Activated T-cell treated with anti-CD3 and anti-CD28 coated beads, Interleukin-2, amount 50 U/mL, for 72 hours (primary cell): ENCODE results near the gene OSER1. TPM values are rescaled to one million over a fixed set of nuclear protein-coding genes. Genes with fewer than 3 reads are reported as not detected.

Experiments used
- ATAC-seq, 2 donors: fragments of 150-1000 bp; cut with Tn5 transposase; replicated peaks in 1 of 2; 2 replicates each; pipeline ENCODE4 v1.10.0; 2021; ENCODE audit warnings: moderate library complexity in 2 of 2, mild to moderate bottlenecking in 1 of 2
- DNase-seq, 2 donors: peaks; one replicate each; pipeline ENCODE4 v3.0.0; 2021 to 2022; ENCODE audit warnings: mixed read lengths in 1 of 2
- H3K27ac Mint-ChIP-seq: one replicate; pipeline ENCODE4 v1.8.0; 2022; ENCODE audit warnings: mild to moderate bottlenecking, moderate library complexity, mixed read lengths
- H3K27me3 Mint-ChIP-seq: one replicate; pipeline ENCODE4 v1.8.0; 2022; ENCODE audit warnings: low read depth, mixed read lengths
- H3K36me3 Mint-ChIP-seq, 2 donors: one replicate each; pipeline ENCODE4 v1.8.0; 2022; ENCODE audit warnings: mixed read lengths in 2 of 2, mild to moderate bottlenecking in 1 of 2; ENCODE audit not compliant: insufficient read depth in 2 of 2
- H3K4me1 Mint-ChIP-seq: one replicate; pipeline ENCODE4 v1.8.0; 2022; ENCODE audit warnings: low read depth, mixed read lengths
- H3K4me3 Mint-ChIP-seq, 2 donors: one replicate each; pipeline ENCODE4 v1.8.0; 2022; ENCODE audit warnings: mild to moderate bottlenecking in 2 of 2, mixed read lengths in 2 of 2, moderate library complexity in 2 of 2
- H3K9me3 Mint-ChIP-seq, 2 donors: one replicate each; pipeline ENCODE4 v1.8.0; 2022; ENCODE audit warnings: mixed read lengths in 2 of 2
- total RNA-seq, 2 donors: library from RNA; stranded (reverse); gene quantifications; one replicate each; pipeline ENCODE4 v1.2.3, GENCODE V29; 2022

The OSER1 gene
- total RNA-seq, 2 donors from 2014 or later, result 47.1 to 47.5 TPM

DNA sequence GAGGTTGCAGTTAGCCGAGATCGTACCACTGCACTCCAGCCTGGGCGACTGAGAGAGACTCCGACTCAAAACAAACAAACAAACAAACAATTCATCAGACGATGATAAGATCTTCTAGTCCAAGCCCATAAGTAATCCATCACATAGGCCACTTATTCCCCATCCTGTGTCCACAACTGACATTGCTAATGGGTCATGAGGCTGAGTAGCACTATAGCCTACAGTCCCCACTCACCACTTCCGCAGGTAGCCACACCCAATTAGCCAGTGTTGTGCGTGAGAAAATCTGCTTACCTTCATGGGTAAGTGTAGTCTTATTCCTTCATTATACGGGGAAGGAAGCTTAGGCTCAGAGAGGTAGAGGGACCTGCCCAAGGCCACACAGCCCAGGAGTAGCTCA, 36.7 kb downstream of the OSER1 start:
- Mint-ChIP-seq H3K4me3 (no peak overlapping the region), H3K27ac (no peak overlapping the region), H3K4me1 (no peaks in the 10 kb centered on the region), H3K27me3 (peaks cover 29% of the 10 kb centered on the region), H3K36me3 (no peaks in the 10 kb centered on the region), H3K9me3 (no peaks in the 10 kb centered on the region)
- ATAC-seq (no peak), DNase-seq (no peak)

DNA sequence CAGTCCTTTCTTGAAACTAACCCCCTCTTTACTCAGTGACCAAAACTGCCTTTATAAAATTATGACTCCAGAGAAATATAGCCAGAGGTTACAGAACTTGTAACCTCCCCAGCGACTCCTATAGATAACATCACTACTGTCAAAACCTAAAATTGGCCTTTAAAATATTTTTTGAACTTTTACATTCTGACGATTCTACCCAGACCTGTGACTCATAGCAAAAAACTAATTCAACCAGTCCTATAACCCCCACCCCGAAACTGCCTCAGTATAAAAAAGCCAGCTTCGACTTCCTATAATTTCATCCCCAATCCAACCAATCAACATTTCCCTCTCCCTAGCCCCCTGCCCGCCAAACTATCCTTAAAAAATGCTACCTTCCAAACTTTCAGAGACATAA, 37.5 kb downstream of the OSER1 start:
- peaks cover 29% of the 10 kb centered on the region for H3K27me3 Mint-ChIP-seq
- no peak overlapping the region for H3K4me3 Mint-ChIP-seq
- no peaks in the 10 kb centered on the region for H3K4me1 Mint-ChIP-seq
- DNase-seq, result no peak
- no peak overlapping the region for H3K27ac Mint-ChIP-seq
- ATAC-seq, result no peak
- no peaks in the 10 kb centered on the region for H3K9me3 Mint-ChIP-seq
- H3K36me3 Mint-ChIP-seq, result no peaks in the 10 kb centered on the region

DNA sequence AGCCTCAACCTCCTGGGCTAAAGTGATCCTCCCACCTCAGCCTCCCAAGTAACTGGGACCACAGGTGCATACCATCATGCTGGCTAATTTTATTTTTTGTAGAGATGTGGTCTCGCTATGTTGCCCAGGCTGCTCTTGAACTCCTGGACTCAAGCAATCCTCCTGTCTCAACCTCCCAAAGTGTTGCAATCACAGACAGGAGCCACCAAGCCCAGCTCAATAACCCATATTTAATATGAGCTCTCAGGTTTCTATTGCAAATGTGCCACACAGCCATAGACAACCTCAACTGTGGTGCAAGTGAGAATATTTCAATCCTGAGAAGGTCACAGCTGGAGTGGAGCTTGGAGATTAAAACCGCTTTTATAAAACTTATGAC, 38.0 kb downstream of the OSER1 start:
- ATAC-seq, result no peak
- no peak overlapping the region for H3K27ac Mint-ChIP-seq
- peaks cover 29% of the 10 kb centered on the region for H3K27me3 Mint-ChIP-seq
- no peak overlapping the region for H3K4me3 Mint-ChIP-seq
- H3K36me3 Mint-ChIP-seq, result no peaks in the 10 kb centered on the region
- no peaks in the 10 kb centered on the region for H3K9me3 Mint-ChIP-seq
- no peaks in the 10 kb centered on the region for H3K4me1 Mint-ChIP-seq
- no peak for DNase-seq

DNA sequence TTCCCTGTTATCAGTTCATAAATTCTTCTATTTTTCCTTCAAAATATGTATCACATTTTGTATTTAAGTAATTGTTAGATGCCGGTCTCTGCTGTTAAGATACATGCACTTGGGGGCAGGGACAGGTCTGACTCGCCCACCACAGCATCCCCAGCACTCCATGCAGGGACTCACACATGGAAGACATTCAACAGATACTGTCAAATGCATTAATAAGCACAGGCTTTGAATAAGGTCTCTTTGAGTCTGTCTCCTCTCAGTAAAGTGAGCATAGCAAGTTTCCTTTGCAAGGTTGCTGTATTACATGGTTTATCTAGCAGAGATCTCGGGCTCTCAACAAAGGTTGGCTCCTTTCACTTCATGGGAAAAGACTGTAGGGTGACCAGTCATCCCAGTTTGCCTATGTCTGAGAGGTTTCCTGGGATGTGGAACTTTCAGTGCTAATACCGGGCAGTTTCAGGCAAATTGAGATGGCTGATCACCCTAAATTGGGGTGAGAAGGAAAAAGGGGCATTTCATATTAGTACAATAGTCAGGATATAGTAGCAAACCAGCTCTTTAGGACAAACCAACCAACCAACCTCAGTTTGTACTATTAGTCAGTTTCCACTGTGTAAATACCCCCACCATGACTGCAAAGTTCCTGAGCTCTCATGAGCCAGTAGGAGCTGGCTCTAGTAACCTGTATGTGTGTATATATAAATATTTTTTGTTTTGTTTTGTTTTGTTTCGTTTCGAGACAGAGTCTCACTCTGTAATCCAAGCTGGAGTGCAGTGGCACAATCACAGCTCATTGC, 38.6 kb downstream of the OSER1 start:
- DNase-seq, result no peak
- Mint-ChIP-seq H3K9me3 (no peaks in the 10 kb centered on the region), H3K4me1 (no peaks in the 10 kb centered on the region), H3K36me3 (no peaks in the 10 kb centered on the region), H3K4me3 (no peak overlapping the region), H3K27me3 (peaks cover 29% of the 10 kb centered on the region), H3K27ac (no peak overlapping the region)
- ATAC-seq, result no peak

DNA sequence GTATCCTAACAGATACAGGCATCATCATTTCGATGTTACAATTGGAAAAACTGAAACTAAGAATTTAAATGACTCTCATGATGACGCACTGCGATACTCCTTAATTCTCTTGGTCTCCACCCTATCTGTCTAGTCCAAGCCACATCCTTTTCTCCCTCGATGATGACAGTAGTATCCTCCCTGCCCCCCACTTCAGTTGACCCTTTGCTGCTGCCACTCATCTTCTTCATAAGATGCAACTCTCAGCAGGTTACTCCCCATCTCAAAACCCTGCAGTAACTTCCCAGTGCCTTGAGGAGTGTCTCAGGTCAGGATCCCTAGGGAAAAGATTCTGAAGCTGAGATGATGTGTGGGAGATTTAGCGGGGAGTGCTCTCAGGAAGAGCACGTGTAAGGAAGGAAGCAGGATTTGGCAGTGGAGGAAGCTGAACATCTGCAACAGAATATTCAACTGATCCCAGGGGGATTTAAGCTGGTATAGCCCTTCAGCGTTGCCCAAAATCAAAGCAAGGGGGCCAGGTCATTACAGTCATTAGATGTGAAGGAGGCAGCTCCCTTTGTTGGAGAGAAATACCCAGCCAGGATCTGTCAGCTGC, 39.7 kb downstream of the OSER1 start:
- no peaks in the 10 kb centered on the region for H3K9me3 Mint-ChIP-seq
- peaks cover 25% of the 10 kb centered on the region for H3K27me3 Mint-ChIP-seq
- H3K27ac Mint-ChIP-seq, result no peak overlapping the region
- no peak for ATAC-seq
- no peak for DNase-seq
- H3K36me3 Mint-ChIP-seq, result no peaks in the 10 kb centered on the region
- no peak overlapping the region for H3K4me3 Mint-ChIP-seq
- no peaks in the 10 kb centered on the region for H3K4me1 Mint-ChIP-seq

DNA sequence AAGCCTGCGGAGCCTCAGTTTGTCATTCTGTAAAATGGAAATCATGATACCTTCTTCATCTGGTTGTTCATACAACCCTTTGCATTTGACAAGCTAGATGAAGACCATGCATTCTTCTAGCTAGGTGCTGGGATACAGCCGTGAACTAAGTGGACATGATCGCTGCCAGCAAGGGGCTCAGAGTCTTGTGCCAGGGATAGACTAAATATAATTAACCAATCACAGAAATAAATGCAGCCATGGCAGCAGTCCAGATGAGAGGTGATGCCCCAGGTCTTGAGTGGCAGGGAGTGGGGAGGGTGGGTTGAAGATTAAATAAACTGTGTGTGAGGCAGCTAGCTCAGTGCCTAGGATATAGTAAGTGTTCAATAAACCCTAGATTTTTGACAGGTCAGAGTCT, 42.8 kb downstream of the OSER1 start:
- peaks cover 47% of the 10 kb centered on the region for H3K27me3 Mint-ChIP-seq

DNA sequence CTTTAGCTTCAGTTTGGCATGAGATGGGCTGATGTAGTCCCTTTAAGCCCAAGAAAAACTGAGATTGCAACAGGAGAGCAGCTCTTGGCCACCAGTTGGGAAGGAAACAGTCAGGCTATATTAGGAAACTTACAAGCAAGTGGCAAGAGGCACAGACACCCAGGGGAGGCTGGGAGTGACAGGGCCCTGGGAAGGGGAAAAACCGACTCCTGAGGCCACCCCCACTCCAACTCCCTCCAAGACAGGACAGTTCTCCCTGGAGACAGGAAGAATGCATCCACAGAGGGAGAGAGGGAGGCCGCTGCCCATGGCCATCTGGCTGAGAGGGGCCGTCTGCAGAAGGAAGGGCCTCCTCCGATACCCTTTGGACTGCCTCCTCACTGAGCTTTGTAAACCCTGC, 44.1 kb downstream of the OSER1 start:
- ATAC-seq (no peak), DNase-seq (no peak)
- H3K36me3 Mint-ChIP-seq, result no peaks in the 10 kb centered on the region
- no peak overlapping the region for H3K4me3 Mint-ChIP-seq
- no peaks in the 10 kb centered on the region for H3K4me1 Mint-ChIP-seq
- no peak overlapping the region for H3K27ac Mint-ChIP-seq
- H3K9me3 Mint-ChIP-seq, result peaks cover 0 to 2% of the 10 kb centered on the region in 2 donors
- H3K27me3 Mint-ChIP-seq, result peaks cover 47% of the 10 kb centered on the region

More for the DNA sequence above, 42.8 kb downstream of the OSER1 start:
- H3K36me3 Mint-ChIP-seq, result no peaks in the 10 kb centered on the region
- no peaks in the 10 kb centered on the region for H3K4me1 Mint-ChIP-seq
- H3K27ac Mint-ChIP-seq, result no peak overlapping the region
- no peak for DNase-seq
- H3K4me3 Mint-ChIP-seq, result no peak overlapping the region
- ATAC-seq, result no peak
- peaks cover 0 to 2% of the 10 kb centered on the region in 2 donors for H3K9me3 Mint-ChIP-seq

DNA sequence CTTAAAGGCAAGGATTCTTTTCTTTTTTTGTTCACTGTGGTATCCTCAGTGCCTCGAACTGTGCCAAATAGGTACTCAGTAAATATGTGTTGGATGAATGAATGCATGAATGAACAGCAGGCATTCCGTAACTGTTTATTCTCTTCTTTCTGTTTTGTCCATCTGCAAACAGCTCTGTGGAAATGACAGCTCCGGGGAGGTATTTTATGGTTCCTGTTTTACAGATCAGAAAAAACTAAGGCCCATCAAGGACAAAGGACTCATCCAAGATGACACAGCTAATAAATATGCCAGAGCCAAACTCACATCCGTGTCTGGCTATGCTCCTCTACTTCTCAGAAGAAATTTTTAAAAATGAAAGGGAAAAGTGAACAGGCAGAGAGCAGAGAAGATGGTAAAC, 44.6 kb downstream of the OSER1 start:
- H3K4me1 Mint-ChIP-seq, result no peaks in the 10 kb centered on the region
- no peak for ATAC-seq
- DNase-seq, result no peak
- no peak overlapping the region for H3K4me3 Mint-ChIP-seq
- peaks cover 44% of the 10 kb centered on the region for H3K27me3 Mint-ChIP-seq
- H3K9me3 Mint-ChIP-seq, result peaks cover 0 to 2% of the 10 kb centered on the region in 2 donors
- H3K27ac Mint-ChIP-seq, result no peak overlapping the region
- H3K36me3 Mint-ChIP-seq, result no peaks in the 10 kb centered on the region

DNA sequence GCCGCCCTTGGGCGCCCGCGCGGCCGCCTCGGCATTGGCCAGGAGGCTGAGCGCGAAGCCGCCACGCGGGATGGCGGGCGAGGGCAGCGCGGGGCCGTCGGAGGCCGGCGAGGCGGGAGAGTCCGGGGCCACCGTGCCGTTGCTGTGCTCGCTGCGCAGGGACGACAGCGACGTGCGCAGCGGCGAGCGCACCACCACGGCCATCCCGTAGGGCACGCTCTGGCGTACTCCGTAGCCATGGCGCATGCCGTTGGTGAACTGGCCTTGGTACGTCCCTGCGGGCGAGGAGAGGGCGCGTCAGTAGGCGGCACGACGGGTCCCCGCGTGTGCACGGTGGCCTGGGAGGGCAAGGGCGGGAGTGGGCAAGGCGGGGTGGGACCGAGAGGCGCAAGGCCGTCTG, 50.4 kb downstream of the OSER1 start:
- H3K27me3 Mint-ChIP-seq, result peaks cover 42% of the 10 kb centered on the region
- no peak overlapping the region for H3K27ac Mint-ChIP-seq
- H3K36me3 Mint-ChIP-seq, result peaks cover 0 to 1% of the 10 kb centered on the region in 2 donors
- ATAC-seq (no peak), DNase-seq (no peak)
- no peaks in the 10 kb centered on the region for H3K4me1 Mint-ChIP-seq
- no peak overlapping the region for H3K4me3 Mint-ChIP-seq
- H3K9me3 Mint-ChIP-seq, result peaks cover 0 to 4% of the 10 kb centered on the region in 2 donors

DNA sequence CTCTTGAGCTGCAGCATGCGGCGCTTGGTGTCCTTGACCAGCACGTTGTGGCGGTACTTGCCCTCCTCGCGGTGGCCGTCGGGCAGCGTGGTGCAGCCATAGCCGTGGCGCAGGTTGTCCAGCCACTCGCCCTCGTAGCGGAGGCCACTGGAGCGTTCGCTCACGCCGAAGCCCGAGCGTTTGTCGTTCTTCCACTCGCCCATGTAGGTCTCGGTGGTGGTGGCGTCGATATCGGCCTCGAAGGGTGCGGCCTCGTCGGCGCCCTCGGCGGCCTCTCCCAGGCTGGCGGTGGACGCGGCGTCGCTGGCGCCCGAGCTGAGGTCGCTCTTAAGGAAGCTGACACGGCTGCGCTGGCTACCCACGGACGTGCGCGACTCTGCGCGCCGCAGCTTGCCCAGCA, 50.9 kb downstream of the OSER1 start:
- no peaks in the 10 kb centered on the region for H3K4me1 Mint-ChIP-seq
- H3K27ac Mint-ChIP-seq, result no peak overlapping the region
- peaks cover 0 to 1% of the 10 kb centered on the region in 2 donors for H3K36me3 Mint-ChIP-seq
- ATAC-seq, result no peak
- no peak overlapping the region for H3K4me3 Mint-ChIP-seq
- DNase-seq, result no peak
- peaks cover 0 to 4% of the 10 kb centered on the region in 2 donors for H3K9me3 Mint-ChIP-seq
- peaks cover 42% of the 10 kb centered on the region for H3K27me3 Mint-ChIP-seq

DNA sequence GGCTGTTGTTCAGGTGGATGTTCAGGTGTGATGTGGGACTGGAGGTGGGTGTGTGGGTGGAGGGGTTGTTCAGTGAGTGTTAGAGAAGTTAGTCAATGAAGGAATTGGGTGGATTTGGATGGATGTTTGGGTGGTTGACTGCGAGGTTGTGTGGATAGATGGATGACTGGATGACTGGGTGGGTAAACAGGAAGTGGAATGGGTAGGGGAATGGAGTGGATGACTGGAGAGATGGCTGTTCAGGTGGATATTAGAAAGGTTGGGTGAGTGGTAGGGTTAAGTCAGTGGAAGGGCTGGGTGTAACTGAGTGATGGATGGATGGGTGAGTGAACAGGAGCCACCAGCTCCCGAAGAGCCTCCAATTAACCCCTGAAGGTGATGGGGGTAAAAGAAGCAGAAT, 51.4 kb downstream of the OSER1 start:
- H3K4me3 Mint-ChIP-seq, result no peak overlapping the region
- DNase-seq, result no peak
- H3K36me3 Mint-ChIP-seq, result peaks cover 0 to 1% of the 10 kb centered on the region in 2 donors
- ATAC-seq, result no peak
- no peak overlapping the region for H3K27ac Mint-ChIP-seq
- peaks cover 0 to 4% of the 10 kb centered on the region in 2 donors for H3K9me3 Mint-ChIP-seq
- H3K4me1 Mint-ChIP-seq, result no peaks in the 10 kb centered on the region
- H3K27me3 Mint-ChIP-seq, result peaks cover 36% of the 10 kb centered on the region

DNA sequence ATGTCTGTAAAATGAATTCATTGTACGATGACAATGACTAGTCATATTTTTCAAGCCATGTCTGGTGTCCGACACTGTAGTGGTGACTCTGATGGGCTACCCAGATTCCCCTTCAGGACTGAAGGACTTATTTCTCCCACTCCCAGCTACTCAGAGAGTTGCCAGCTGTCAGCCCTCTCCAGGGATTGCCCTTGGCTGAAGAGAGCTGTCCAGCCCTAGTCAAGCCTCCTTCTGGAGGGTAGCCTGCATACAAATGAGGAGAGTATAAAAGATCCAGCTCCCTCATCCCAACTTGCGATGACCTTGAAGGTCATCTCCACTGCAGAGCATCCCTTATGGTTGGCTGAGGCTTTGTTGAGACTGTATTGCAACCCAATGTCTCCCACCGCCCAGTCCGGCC, 53.5 kb downstream of the OSER1 start:
- Mint-ChIP-seq H3K4me1 (peaks cover 10% of the 10 kb centered on the region), H3K27me3 (peaks cover 22% of the 10 kb centered on the region), H3K4me3 (no peak overlapping the region), H3K27ac (no peak overlapping the region), H3K9me3 (peaks cover 0 to 2% of the 10 kb centered on the region in 2 donors), H3K36me3 (peaks cover 0 to 1% of the 10 kb centered on the region in 2 donors)
- no peak for ATAC-seq
- no peak for DNase-seq

DNA sequence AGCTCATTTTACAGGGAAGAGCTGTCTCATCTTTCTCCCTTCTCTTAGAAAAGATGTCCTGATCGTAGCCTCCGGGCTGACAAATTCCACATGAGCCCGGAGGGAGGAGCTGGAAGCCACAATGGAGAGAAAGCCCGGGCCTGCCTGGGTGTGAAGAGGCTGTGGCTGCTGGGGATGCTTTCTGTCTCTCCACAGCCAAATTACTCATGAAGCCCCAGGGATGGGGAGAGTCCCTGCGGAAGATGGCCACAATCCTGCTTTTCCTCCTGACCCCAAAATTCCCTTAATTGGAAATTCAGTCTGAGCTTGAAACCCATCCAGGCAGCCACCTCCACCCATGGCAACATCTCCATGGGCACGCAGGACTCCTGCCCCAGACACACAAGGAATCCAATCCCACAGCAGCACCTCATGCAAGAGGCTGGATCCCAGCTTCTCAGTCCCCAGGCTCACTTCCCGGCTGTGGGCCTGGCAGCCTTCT, 56.0 kb downstream of the OSER1 start:
- Mint-ChIP-seq H3K27me3 (peaks cover 14% of the 10 kb centered on the region), H3K36me3 (peaks cover 0 to 1% of the 10 kb centered on the region in 2 donors), H3K4me3 (no peak overlapping the region), H3K4me1 (peaks cover 10% of the 10 kb centered on the region), H3K27ac (no peak overlapping the region), H3K9me3 (peaks cover 0 to 2% of the 10 kb centered on the region in 2 donors)
- no peak for DNase-seq
- no peak for ATAC-seq
